GM20431 (cell line): Measurements from ENCODE around the gene ATP10B.

ENCODE experiments used
- in situ Hi-C: fragments of 300-500 bp; cut with MseI, MboI; formaldehyde crosslinking; loops from one replicate; pipeline ENCODE4 v1.15.0; 2020; ENCODE audit warnings: low sequenced_read_pairs; ENCODE audit not compliant: unreplicated experiment

The ATP10B gene

GRCh38 chr5:160646033-160646432, 206.0 kb downstream of the ATP10B start:
- in situ Hi-C loops: no loop called here

- in situ Hi-C loops: no loop called here
These were observed 208.3 kb downstream of the ATP10B start for GRCh38 chr5:160643616-160644240.

DNA sequence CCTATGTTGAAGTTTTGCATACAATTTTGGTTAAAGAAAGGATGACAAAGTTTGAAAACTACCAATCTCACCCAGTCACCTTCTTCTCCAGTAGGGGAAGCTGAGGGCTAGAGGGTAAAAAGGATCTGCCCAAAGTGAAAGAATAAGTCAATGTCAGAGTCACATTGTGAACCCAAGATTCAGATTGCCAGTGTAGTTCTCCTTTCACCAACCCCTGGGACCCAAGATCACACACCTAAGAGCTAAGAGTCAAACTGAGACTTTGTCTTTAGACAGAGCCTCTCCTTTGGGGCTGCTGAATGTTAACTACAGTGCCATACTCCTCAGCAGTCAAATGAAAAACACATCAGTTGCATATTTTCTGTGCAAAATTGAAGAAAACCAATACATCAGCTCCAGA, 210.6 kb downstream of the ATP10B start:
- in situ Hi-C loops: no loop called here

DNA sequence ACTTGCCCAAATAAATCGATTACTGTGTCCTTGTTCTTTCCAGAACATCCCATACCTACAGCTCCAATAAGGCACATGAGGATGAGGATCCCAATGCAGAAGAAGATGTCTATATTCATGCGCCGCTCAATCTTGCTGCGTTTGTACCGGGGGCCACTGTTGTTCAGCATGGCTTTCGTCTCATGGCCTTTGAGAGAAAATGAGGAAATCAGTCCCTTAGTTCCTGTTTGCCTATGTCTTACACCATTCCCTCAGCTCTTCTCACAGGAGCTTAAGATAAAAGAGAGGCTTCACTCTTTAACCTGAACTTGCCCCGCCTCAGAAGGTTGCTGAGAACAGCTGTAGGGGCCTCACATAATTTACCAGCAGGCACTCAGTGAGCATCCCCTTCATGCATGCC, 211.6 kb downstream of the ATP10B start:
- in situ Hi-C loops: no loop called here

GRCh38 chr5:160638161-160638742, 213.8 kb downstream of the ATP10B start:
- in situ Hi-C loops: no loop called here

DNA sequence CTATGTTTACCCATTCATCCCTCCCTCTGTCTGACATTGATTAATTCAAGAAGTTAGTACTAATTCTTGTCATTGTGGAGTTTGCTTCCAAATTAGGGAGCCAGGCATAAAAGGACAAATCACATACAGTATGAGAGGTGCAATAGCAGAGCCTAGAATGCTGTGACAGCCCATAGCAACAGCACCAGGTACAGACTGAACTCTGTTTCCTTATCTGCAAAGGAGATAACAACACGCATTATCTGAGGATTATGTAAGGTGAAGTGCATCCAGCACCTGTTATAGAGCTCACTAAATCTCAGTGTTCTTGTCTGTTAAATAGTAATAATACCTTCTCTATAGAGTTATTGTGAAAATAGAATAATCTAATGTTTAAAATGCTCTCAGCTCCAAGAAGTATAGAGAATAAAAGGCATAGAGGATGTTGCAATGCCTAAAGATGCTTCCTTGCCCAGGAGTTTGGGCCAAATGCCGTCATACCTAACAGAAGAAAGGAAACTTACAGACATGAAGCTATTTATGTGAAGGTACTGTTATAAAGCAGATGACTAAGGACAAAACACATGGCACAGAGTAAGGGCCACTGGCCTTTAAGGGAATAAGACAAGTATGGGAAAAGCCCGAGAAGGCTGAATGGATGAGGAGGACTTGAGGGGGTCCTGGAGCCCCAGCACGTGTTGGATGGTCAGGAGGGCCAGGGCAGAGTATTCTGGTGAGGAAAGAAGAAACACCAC, 214.5 kb downstream of the ATP10B start:
- in situ Hi-C loops: no loop called here

DNA sequence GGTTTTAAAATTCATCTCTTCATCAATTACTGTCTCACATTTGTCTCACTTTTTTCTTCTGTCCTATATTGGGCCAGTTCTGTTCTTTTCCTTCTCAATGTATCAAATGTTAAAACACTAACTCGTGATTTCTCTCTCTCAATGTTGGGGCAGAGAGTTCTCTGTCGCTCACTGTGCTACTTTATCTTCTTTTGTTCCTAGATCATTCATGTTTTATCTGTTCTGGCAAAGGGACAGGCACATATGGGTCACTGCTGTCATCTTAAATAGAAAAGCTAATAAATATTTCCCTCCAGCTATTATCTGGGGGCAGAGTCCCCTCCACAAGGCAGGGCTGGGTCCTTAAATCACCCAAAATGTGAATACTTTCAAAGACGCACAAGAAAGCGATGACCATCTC, 216.3 kb downstream of the ATP10B start:
- in situ Hi-C loops: no loop called here

- in situ Hi-C loops: no loop called here
These were observed 217.0 kb downstream of the ATP10B start for GRCh38 chr5:160635046-160635445.

DNA sequence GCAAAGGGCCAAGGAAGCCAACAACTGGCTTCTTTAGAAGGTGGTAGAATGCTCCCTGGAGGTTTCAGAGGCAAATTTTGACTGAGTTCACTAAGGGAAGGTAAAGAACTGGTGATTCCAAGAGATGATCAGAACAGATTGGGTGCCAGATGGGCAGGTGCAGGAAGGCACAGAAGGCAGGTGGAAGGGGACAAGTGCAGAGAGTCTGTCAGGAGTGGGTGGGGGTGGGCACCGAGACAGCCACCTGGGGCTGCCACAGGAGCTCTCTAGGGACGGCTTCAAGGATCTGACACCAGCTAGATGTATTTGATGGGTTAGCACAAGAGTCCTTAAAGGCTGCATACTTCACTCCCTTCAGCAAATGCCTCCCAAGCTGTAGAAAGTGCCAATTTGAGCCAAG, 223.0 kb downstream of the ATP10B start:
- in situ Hi-C loops: no loop called here

GRCh38 chr5:160628619-160628968, 223.4 kb downstream of the ATP10B start:
- in situ Hi-C loops: no loop called here

DNA sequence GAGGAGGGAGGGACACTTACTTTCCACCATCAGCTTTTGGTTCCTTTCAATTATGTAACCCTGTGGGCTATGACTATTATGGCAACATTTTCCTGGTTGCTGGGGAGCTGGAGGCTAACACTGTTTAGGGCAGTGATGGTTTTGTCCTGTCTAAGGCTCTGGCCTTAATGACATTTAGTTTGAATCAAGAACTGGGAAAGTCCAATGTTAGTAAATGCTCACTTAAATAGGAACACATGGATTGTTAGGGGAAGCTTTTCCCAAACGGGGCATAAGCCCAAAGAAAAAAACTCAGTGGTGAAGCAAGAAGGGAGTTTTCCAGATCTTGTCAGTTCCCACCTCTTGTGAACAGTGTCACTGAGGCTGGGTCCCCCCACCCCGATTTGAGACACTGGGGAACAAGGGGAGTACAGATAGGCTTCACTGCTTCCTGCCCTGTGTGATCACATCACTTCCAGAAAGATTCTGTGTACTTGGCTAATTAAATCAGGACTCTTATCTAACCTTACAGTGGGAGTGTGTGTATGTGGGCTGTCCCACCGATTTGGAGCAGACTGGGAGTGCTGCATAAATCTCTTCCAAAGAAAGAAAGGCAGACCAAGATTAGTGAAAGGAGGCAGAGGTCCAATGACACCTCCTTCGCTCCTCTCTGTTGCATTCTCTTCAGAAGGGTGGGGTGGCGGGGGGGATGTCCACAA, 223.9 kb downstream of the ATP10B start:
- in situ Hi-C loops: no loop called here

DNA sequence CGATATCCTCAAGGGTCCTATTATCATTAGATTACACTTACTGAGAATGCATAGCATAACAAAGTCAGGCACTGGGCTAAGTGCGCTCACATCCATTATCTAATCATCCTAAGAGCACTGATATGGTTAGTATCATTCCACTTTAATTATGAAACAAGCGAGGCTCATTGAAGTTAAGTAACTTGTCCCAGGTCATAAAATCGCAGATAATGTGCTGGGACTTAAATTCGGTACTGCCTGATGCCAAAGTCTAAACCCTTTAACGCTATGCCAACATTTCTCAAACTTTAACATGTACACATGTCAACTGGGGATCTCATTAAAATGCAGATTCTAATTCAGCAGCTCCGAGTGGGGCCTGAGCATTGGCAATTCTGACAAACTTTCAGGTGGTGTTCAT, 225.7 kb downstream of the ATP10B start:
- in situ Hi-C loops: no loop called here

- in situ Hi-C loops: no loop called here
These were observed 230.5 kb downstream of the ATP10B start for GRCh38 chr5:160621526-160621925.

DNA sequence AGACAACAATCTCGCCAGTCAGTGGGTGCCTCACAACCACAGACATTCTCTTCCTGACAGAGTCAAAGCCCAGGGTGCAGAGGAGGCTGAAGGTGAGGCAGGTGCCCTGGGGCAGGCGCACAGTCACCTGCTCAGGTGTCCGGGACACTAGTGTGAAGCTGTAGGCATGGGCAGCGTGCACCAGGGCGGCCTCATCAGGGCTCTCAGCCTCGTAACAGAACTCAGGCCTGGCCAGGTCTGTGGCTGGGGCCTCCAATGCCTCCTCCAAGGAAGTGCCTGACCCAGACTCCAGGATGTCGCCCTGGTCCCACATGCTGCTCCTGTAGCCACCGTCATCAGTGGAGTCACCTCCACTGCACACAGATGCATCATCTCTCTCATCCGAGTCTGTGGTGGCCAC, 231.6 kb downstream of the ATP10B start:
- in situ Hi-C loops: no loop called here

DNA sequence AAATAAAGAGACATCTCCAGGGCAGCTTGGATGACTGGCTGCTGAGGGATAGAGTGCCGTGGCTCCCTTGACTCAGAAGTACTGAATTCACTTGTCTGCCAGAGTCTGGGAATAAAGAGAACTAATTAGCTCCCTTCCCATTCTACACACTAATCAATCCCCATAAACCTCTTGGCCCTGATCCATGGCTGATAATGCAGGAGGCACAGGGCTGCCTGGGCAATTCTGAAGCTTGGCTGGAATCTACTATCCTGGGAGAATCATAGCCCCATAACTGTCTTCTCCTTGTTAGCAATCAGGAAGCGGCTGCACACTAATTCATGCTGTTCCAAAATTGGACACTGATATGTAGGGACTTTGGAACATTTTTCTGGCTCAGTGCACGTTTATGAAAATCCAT, 232.6 kb downstream of the ATP10B start:
- in situ Hi-C loops: no loop called here

- in situ Hi-C loops: no loop called here
These were observed 233.7 kb downstream of the ATP10B start for GRCh38 chr5:160618286-160618685.

DNA sequence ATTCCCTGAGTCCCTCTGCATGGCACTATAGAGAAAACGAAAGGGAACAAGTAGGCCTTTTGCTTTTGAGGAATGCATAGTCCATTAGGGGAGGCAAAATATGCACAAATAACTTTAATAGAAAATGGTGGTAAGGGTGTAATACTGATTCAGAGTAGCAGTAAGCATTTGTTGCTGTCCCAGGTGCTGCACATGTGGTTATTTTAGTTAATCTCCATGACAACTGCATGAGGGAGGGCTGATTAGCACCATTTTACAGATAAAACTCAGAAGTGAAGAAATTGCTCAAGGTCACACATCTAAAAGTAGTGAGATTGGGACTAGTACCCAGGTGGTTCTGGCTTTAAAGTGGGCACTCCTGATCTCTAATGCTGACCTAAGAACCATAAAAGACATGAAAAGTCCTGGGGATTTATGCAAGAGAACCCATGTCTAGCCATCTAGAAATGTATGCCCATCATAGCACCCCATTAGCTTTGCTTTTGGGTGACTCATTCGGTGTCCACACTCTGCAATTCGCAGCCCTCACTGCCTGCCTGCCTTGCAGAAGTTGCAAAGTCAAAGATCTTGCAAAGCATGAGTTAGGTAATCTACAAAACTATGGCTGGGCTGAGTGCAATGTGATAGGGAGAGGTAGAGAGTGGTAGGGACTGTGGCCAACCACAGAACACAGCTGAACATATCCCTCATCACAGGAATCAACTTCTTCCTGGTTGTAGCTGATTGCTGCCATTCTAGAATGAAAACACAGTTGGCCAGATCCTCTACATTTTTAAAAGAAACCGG, 235.1 kb downstream of the ATP10B start:
- in situ Hi-C loops: no loop called here

DNA sequence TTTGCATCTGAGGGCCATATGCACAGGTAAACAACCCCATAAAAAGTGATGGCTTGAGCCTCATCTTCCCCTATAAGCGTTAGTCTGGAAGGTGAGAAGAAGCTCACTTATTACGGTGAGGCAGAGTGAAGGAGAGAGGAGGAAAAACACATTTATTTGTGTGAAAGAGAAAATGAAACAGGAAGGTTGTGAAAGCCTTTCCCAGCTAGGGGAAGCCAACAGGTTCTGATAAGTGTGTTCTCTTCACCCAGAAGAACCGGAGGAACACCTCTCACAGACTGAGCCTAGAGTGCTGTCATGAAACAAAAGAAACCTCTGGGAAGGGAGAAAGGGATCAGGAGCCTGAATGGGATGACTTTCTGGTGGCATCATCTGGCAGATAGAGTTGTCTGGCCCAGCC, 237.9 kb downstream of the ATP10B start:
- in situ Hi-C loops: no loop called here

GRCh38 chr5:160605266-160605665, 246.7 kb downstream of the ATP10B start:
- in situ Hi-C loops: no loop called here

- in situ Hi-C loops: no loop called here
These were observed 247.5 kb downstream of the ATP10B start for GRCh38 chr5:160604484-160604883.
